Gastroesophageal sphincter (tissue), 4 donors: Measurements from ENCODE around the gene SMURF2. TPM values are rescaled to one million over a fixed set of nuclear protein-coding genes. Genes with fewer than 3 reads are reported as not detected.
"Not testable (repeated sequence)": the region's sequence is repeated elsewhere in the genome, so short reads cannot be mapped to it uniquely, and the experiment has no call there.

Source experiments
- ATAC-seq: fragments of 150-250 bp; one replicate; pipeline ENCODE4 v1.9.1; 2016; ENCODE audit warnings: mild to moderate bottlenecking, moderate library complexity
- H3K27ac ChIP-seq, 4 donors: fragments of 200-600 bp; sonication (generic) in 3 of 4; 1 replicate in 3 of 4; 2 replicates in 1 of 4; pipeline ENCODE4 v1.5.1; 2016 to 2019
- H3K27me3 ChIP-seq: fragments of 200-600 bp; sonication (generic); one replicate; pipeline ENCODE4 v1.5.1; 2019
- H3K36me3 ChIP-seq, 2 donors: fragments of 200-600 bp; sonication (generic); one replicate each; pipeline ENCODE4 v1.5.1; 2019; ENCODE audit warnings: control low read depth in 1 of 2
- H3K4me1 ChIP-seq, 3 donors: fragments of 200-600 bp; sonication (generic); 1 replicate in 2 of 3; 2 replicates in 1 of 3; pipeline ENCODE4 v1.5.1; 2016 to 2019; ENCODE audit warnings: control low read depth in 2 of 3
- H3K4me3 ChIP-seq, 2 donors: fragments of 200-600 bp; sonication (generic); one replicate each; pipeline ENCODE4 v1.5.1; 2019; ENCODE audit warnings: mild to moderate bottlenecking in 1 of 2, moderate library complexity in 1 of 2
- H3K9me3 ChIP-seq, 3 donors: fragments of 200-600 bp; sonication (generic); one replicate each; pipeline ENCODE4 v1.5.1; 2017 to 2019; ENCODE audit warnings: control low read depth in 2 of 3
- CTCF ChIP-seq, 4 experiments: fragments of 200-600 bp in 2 of 4; fragments of 450-650 bp in 2 of 4; sonication (generic) in 1 of 4; IDR thresholded peaks; one replicate each; pipeline ENCODE4 v1.5.1; 2017 to 2019; ENCODE audit warnings: antibody characterized with exemption in 4 of 4, mild to moderate bottlenecking in 2 of 4, moderate library complexity in 2 of 4
- EP300 ChIP-seq: sonication (generic); formaldehyde crosslinking; IDR thresholded peaks from one replicate; pipeline ENCODE4 v1.6.1; 2017; ENCODE audit warnings: antibody characterized with exemption, mild to moderate bottlenecking
- POLR2A ChIP-seq, 2 donors: fragments of 450-650 bp; IDR thresholded peaks; one replicate each; pipeline ENCODE4 v1.6.1; 2017; ENCODE audit warnings: antibody characterized with exemption in 2 of 2, mild to moderate bottlenecking in 2 of 2, moderate library complexity in 1 of 2
- POLR2AphosphoS5 ChIP-seq: sonication (generic); formaldehyde crosslinking; IDR thresholded peaks from one replicate; pipeline ENCODE4 v1.6.1; 2017; ENCODE audit warnings: antibody characterized with exemption
- WGBS, 2 donors: methylation state at CpG; one replicate each; pipeline ENCODE4 v1.1.5; 2018; ENCODE audit warnings: low coverage in 1 of 2; 5-methylcytosine and 5-hydroxymethylcytosine counted together
- total RNA-seq, 4 donors: library from RNA; depleted of rRNA; stranded (reverse); fragments of >200 nt; gene quantifications; one replicate each; pipeline ENCODE4 v1.1.0, GENCODE V29; 2016

Gene SMURF2
- total RNA-seq, 4 donors from 2014 or later, result 35.0 to 60.8 (median 37.9) TPM

GRCh38 chr17:64611369-64611768, 50.7 kb downstream of the SMURF2 start:
- WGBS, 2 donors, result 82 to 88% methylated on average over 7 of the region's 7 CpGs
- Histone ChIP-seq H3K27ac (no peak overlapping the region), H3K27me3 (no peaks in the 10 kb centered on the region), H3K4me3 (no peak overlapping the region), H3K4me1 (peaks cover 16 to 51% (median 18%) of the 10 kb centered on the region in 3 donors), H3K36me3 (no peaks in the 10 kb centered on the region), H3K9me3 (no peaks in the 10 kb centered on the region)
- no peak for TF ChIP-seq CTCF (IDR thresholded peaks at IDR 0.05)
- no peak for TF ChIP-seq POLR2A (IDR thresholded peaks at IDR 0.05)
- ATAC-seq, result no peak

GRCh38 chr17:64610244-64610643, 51.9 kb downstream of the SMURF2 start:
- not testable (repeated sequence) for H3K9me3 ChIP-seq, ATAC-seq, H3K4me3 ChIP-seq, H3K36me3 ChIP-seq, H3K27ac ChIP-seq, H3K27me3 ChIP-seq
- peaks cover 14 to 39% (median 14%) of the 10 kb centered on the region in 3 donors for H3K4me1 ChIP-seq
- WGBS, 2 donors, result 96 to 100% methylated on average over 2 of the region's 2 CpGs

- no peak overlapping the region for H3K4me3 ChIP-seq
- no peak overlapping the region for H3K27ac ChIP-seq
- no peaks in the 10 kb centered on the region for H3K36me3 ChIP-seq
- no peak for ATAC-seq
- no peaks in the 10 kb centered on the region for H3K27me3 ChIP-seq
- WGBS, 2 donors, result 64 to 69% methylated on average over 2 of the region's 2 CpGs
- TF ChIP-seq POLR2AphosphoS5 (no peak), CTCF (IDR thresholded peaks at IDR 0.05) (no peak), EP300 (no peak), POLR2A (IDR thresholded peaks at IDR 0.05) (no peak)
- H3K9me3 ChIP-seq, result no peaks in the 10 kb centered on the region
- peaks cover 0 to 23% (median 7%) of the 10 kb centered on the region in 3 donors for H3K4me1 ChIP-seq
These were observed 53.5 kb downstream of the SMURF2 start for GRCh38 chr17:64608571-64608981.

GRCh38 chr17:64607862-64608565, 54.1 kb downstream of the SMURF2 start:
- Histone ChIP-seq H3K9me3 (no peaks in the 10 kb centered on the region), H3K4me1 (peaks cover 0 to 18% (median 7%) of the 10 kb centered on the region in 3 donors), H3K27me3 (no peaks in the 10 kb centered on the region), H3K4me3 (no peak overlapping the region), H3K27ac (no peak overlapping the region), H3K36me3 (no peaks in the 10 kb centered on the region)
- 67 to 92% methylated on average over 1 to 2 of the region's 2 CpGs for WGBS, 2 donors
- TF ChIP-seq POLR2AphosphoS5 (no peak), CTCF (IDR thresholded peaks at IDR 0.05) (no peak), EP300 (no peak), POLR2A (IDR thresholded peaks at IDR 0.05) (no peak)
- ATAC-seq, result no peak

GRCh38 chr17:64604532-64604931, 57.6 kb downstream of the SMURF2 start:
- not testable (repeated sequence) for H3K27ac ChIP-seq, H3K4me1 ChIP-seq, H3K4me3 ChIP-seq, H3K9me3 ChIP-seq, ATAC-seq, H3K36me3 ChIP-seq, H3K27me3 ChIP-seq
- 71 to 79% methylated on average over 1 to 11 of the region's 12 CpGs for WGBS, 2 donors

- Histone ChIP-seq H3K4me1 (peaks cover 0 to 10% (median 0%) of the 10 kb centered on the region in 3 donors), H3K27me3 (no peaks in the 10 kb centered on the region), H3K9me3 (no peaks in the 10 kb centered on the region), H3K4me3 (no peak overlapping the region), H3K27ac (no peak overlapping the region), H3K36me3 (no peaks in the 10 kb centered on the region)
- WGBS, 2 donors, result 50 to 67% methylated on average over 1 of the region's 1 CpG
- ATAC-seq, result no peak
- TF ChIP-seq POLR2A (IDR thresholded peaks at IDR 0.05), result no peak
- no peak for TF ChIP-seq POLR2AphosphoS5
- no peak for TF ChIP-seq CTCF (IDR thresholded peaks at IDR 0.05)
- TF ChIP-seq EP300, result no peak
These were observed 58.1 kb downstream of the SMURF2 start for GRCh38 chr17:64603987-64604386.
